B cell (primary cell): ENCODE results near the gene POU4F3. TPM values are rescaled to one million over a fixed set of nuclear protein-coding genes. Genes with fewer than 3 reads are reported as not detected.

ENCODE experiments used
- ATAC-seq: fragments of 200-7000 bp; cut with Tn5 transposase; one replicate; pipeline ENCODE4 v1.10.0; 2021; ENCODE audit warnings: low read depth, mild to moderate bottlenecking, moderate number of reproducible peaks, moderate library complexity
- CTCF ChIA-PET: fragments of 350-600 bp; sonication (Branson Sonifier 250); formaldehyde crosslinking; loops from one replicate; lab custom pipeline; 2021; ENCODE audit warnings: antibody characterized with exemption, inconsistent platforms; lab: Charles Lee
- POLR2A ChIA-PET: fragments of 350-600 bp; sonication (Branson Sonifier 250); formaldehyde crosslinking; loops from one replicate; lab custom pipeline; 2021; ENCODE audit warnings: antibody characterized with exemption; lab: Charles Lee
- DNase-seq: peaks from one replicate; pipeline ENCODE4 v3.0.0; 2013
- H2AFZ ChIP-seq: 2 replicates; pipeline ENCODE4 v1.6.1; 2012; ENCODE audit warnings: mild to moderate bottlenecking, low read depth, low read length; ENCODE audit not compliant: insufficient read depth, poor library complexity, severe bottlenecking
- H3K27ac ChIP-seq, 2 donors: 1 replicate in 1 of 2; 2 replicates in 1 of 2; pipeline ENCODE4 v1.5.1; 2012 to 2013; ENCODE audit warnings: low read length in 2 of 2, mild to moderate bottlenecking in 2 of 2, moderate library complexity in 1 of 2
- H3K27me3 ChIP-seq, 4 experiments: fragments of 200-600 bp in 1 of 4; sonication (generic) in 1 of 4; replicated peaks in 1 of 4; 1 replicate in 2 of 4; 2 replicates in 2 of 4; pipeline versions ENCODE4 v1.6.1 to v1.7.0; 2013 to 2016; ENCODE audit warnings: low read length in 3 of 4, mild to moderate bottlenecking in 2 of 4, mixed read lengths in 1 of 4, moderate library complexity in 1 of 4; ENCODE audit not compliant: insufficient read depth in 4 of 4, control insufficient read depth in 3 of 4; ENCODE audit errors: control extremely low read depth in 1 of 4
- H3K36me3 ChIP-seq, 2 experiments: replicated peaks in 1 of 2; 1 replicate in 1 of 2; 2 replicates in 1 of 2; pipeline versions ENCODE4 v1.6.1 to v1.7.1; 2013; ENCODE audit warnings: low read length in 1 of 2; ENCODE audit not compliant: insufficient read depth in 2 of 2, control insufficient read depth in 1 of 2; ENCODE audit errors: control extremely low read depth in 1 of 2, extremely low read depth in 1 of 2
- H3K4me1 ChIP-seq, 2 donors: fragments of 200-600 bp in 1 of 2; sonication (generic) in 1 of 2; 1 replicate in 1 of 2; 2 replicates in 1 of 2; pipeline versions ENCODE4 v1.5.1 to v1.6.1; 2013 to 2017; ENCODE audit warnings: low read length in 2 of 2; ENCODE audit not compliant: control insufficient read depth in 2 of 2, insufficient read depth in 2 of 2
- H3K4me2 ChIP-seq: replicated peaks from 2 replicates; pipeline ENCODE3; 2012; ENCODE audit warnings: mild to moderate bottlenecking, low read depth, low read length; ENCODE audit not compliant: poor library complexity, severe bottlenecking
- H3K4me3 ChIP-seq, 5 experiments: fragments of 200-600 bp in 1 of 5; sonication (generic) in 1 of 5; 1 replicate in 3 of 5; 2 replicates in 2 of 5; pipeline versions ENCODE4 v1.5.1 to v1.7.0; 2011 to 2016; ENCODE audit warnings: low read length in 4 of 5, mild to moderate bottlenecking in 4 of 5, low read depth in 2 of 5, control low read depth in 1 of 5, moderate library complexity in 1 of 5; ENCODE audit not compliant: insufficient read depth in 1 of 5; ENCODE audit errors: control extremely low read depth in 1 of 5, extremely low read depth in 1 of 5
- H3K79me2 ChIP-seq: fragments of 200-600 bp; sonication (generic); one replicate; pipeline ENCODE4 v1.6.0; 2016; ENCODE audit warnings: low read length; ENCODE audit not compliant: control insufficient read depth, insufficient read depth
- H3K9ac ChIP-seq: fragments of 200-600 bp; sonication (generic); 2 replicates; pipeline ENCODE4 v1.6.1; 2017; ENCODE audit warnings: mild to moderate bottlenecking, low read length, moderate library complexity
- H3K9me3 ChIP-seq, 3 donors: one replicate each; pipeline versions ENCODE4 v1.6.1 to v1.7.1; 2013; ENCODE audit warnings: low read length in 2 of 3; ENCODE audit not compliant: control insufficient read depth in 2 of 3, insufficient read depth in 1 of 3; ENCODE audit errors: control extremely low read depth in 1 of 3
- H4K20me1 ChIP-seq: 2 replicates; pipeline ENCODE4 v1.6.0; 2012; ENCODE audit warnings: mild to moderate bottlenecking, low read length; ENCODE audit not compliant: insufficient read depth, control insufficient read depth, poor library complexity, severe bottlenecking
- H3K27ac Mint-ChIP-seq: one replicate; pipeline ENCODE4 v1.8.0; 2021; ENCODE audit warnings: mixed read lengths
- H3K27me3 Mint-ChIP-seq: one replicate; pipeline ENCODE4 v1.8.0; 2021; ENCODE audit warnings: mixed read lengths
- H3K4me1 Mint-ChIP-seq: one replicate; pipeline ENCODE4 v1.8.0; 2021; ENCODE audit warnings: mixed read lengths
- H3K4me3 Mint-ChIP-seq: one replicate; pipeline ENCODE4 v1.8.0; 2021; ENCODE audit warnings: mixed read lengths
- H3K9me3 Mint-ChIP-seq: one replicate; pipeline ENCODE4 v1.8.0; 2022; ENCODE audit warnings: mixed read lengths; ENCODE audit not compliant: insufficient read depth
- EZH2 ChIP-seq: IDR thresholded peaks from 2 replicates; pipeline ENCODE4 v1.6.1; 2012; ENCODE audit warnings: borderline replicate concordance, low read depth, mild to moderate bottlenecking, moderate library complexity, low read length; ENCODE audit not compliant: insufficient read depth, poor library complexity, severe bottlenecking
- WGBS: methylation state at CpG from one replicate; pipeline ENCODE4 v1.1.5; 2013; ENCODE audit warnings: missing lambda C conversion rate; ENCODE audit not compliant: insufficient coverage; 5-methylcytosine and 5-hydroxymethylcytosine counted together
- intact Hi-C: fragments of 100-400 bp; cut with micrococcal nuclease; formaldehyde crosslinking; loops from one replicate; pipeline ENCODE4 v1.10.0; 2022
- polyA plus RNA-seq: library from polyadenylated mRNA; depleted of rRNA; stranded (reverse); fragments of >200 nt; gene quantifications from 2 replicates; pipeline ENCODE4 v1.2.3, GENCODE V29; 2012
- total RNA-seq, 2 donors: library from RNA; stranded (reverse); fragments of 120-200 nt in 1 of 2; gene quantifications; 1 replicate in 1 of 2; 2 replicates in 1 of 2; pipeline versions ENCODE4 v1.2.3 to v1.2.4, GENCODE V29; 2013 to 2022
- TF ChIP-seq, protein P1 (sequence below): fragments of 200-600 bp; IDR thresholded peaks from one replicate; pipeline ENCODE4 v1.8.0; 2022; ENCODE audit warnings: antibody characterized with exemption, mild to moderate bottlenecking

The POU4F3 gene
- total and polyA plus RNA-seq, 2 donors (not counting 1 experiment from before 2014, with no cell fraction given) = 0.04 TPM; not detected in 1

GRCh38 chr5:146310540-146310939 lies 28.1 kb upstream of the POU4F3 start:
- no peak for DNase-seq
- no peaks in the 10 kb centered on the region for H3K9me3 ChIP-seq
- intact Hi-C loops = no loop called here
- peaks cover 0 to 5% (median 2%) of the 10 kb centered on the region in 4 experiments for H3K27me3 ChIP-seq
- no peaks in the 10 kb centered on the region for H3K9me3 Mint-ChIP-seq
- no peak overlapping the region for H3K4me3 Mint-ChIP-seq
- H3K27ac ChIP-seq = no peak overlapping the region
- no peaks in the 10 kb centered on the region for H4K20me1 ChIP-seq
- H3K36me3 ChIP-seq = no peaks in the 10 kb centered on the region
- no peak overlapping the region for H3K27ac Mint-ChIP-seq
- no peaks in the 10 kb centered on the region for H3K79me2 ChIP-seq
- no peak for ATAC-seq
- H3K4me2 ChIP-seq = no peak overlapping the region
- POLR2A ChIA-PET = no interaction called here
- H3K4me3 ChIP-seq = no peak overlapping the region
- TF ChIP-seq, protein P1, sequence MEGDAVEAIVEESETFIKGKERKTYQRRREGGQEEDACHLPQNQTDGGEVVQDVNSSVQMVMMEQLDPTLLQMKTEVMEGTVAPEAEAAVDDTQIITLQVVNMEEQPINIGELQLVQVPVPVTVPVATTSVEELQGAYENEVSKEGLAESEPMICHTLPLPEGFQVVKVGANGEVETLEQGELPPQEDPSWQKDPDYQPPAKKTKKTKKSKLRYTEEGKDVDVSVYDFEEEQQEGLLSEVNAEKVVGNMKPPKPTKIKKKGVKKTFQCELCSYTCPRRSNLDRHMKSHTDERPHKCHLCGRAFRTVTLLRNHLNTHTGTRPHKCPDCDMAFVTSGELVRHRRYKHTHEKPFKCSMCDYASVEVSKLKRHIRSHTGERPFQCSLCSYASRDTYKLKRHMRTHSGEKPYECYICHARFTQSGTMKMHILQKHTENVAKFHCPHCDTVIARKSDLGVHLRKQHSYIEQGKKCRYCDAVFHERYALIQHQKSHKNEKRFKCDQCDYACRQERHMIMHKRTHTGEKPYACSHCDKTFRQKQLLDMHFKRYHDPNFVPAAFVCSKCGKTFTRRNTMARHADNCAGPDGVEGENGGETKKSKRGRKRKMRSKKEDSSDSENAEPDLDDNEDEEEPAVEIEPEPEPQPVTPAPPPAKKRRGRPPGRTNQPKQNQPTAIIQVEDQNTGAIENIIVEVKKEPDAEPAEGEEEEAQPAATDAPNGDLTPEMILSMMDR = no peak
- TF ChIP-seq EZH2 = no peak
- H3K9ac ChIP-seq = no peak overlapping the region
- H3K4me1 ChIP-seq = peaks cover 6% of the 10 kb centered on the region in 2 donors
- CTCF ChIA-PET = no interaction called here
- peaks cover 43% of the 10 kb centered on the region for H3K27me3 Mint-ChIP-seq
- no peak overlapping the region for H2AFZ ChIP-seq
- peaks cover 5% of the 10 kb centered on the region for H3K4me1 Mint-ChIP-seq

GRCh38 chr5:146311278-146311677 lies 27.4 kb upstream of the POU4F3 start:
- Histone ChIP-seq H2AFZ (no peak overlapping the region), H3K4me2 (no peak overlapping the region), H3K4me1 (peaks cover 6% of the 10 kb centered on the region in 2 donors), H3K27me3 (peaks cover 0 to 5% (median 2%) of the 10 kb centered on the region in 4 experiments), H3K79me2 (no peaks in the 10 kb centered on the region), H4K20me1 (no peaks in the 10 kb centered on the region), H3K27ac (no peak overlapping the region), H3K9ac (no peak overlapping the region), H3K4me3 (no peak overlapping the region), H3K9me3 (no peaks in the 10 kb centered on the region), H3K36me3 (no peaks in the 10 kb centered on the region)
- Mint-ChIP-seq H3K4me3 (no peak overlapping the region), H3K9me3 (no peaks in the 10 kb centered on the region), H3K27me3 (peaks cover 41% of the 10 kb centered on the region), H3K4me1 (peaks cover 5% of the 10 kb centered on the region), H3K27ac (no peak overlapping the region)
- intact Hi-C loops = no loop called here
- ATAC-seq (no peak), DNase-seq (no peak)
- POLR2A ChIA-PET = no interaction called here
- whole genome bisulfite sequencing = 91% methylated on average over 4 of the region's 5 CpGs
- CTCF ChIA-PET = no interaction called here
- no peak for TF ChIP-seq EZH2
- TF ChIP-seq, protein P1 = no peak
